Measurements from ENCODE around the gene ARHGAP21. TPM values are rescaled to one million over a fixed set of nuclear protein-coding genes. Genes with fewer than 3 reads are reported as not detected.
A peak's percentile ranks its signal among the peaks of the same experiment; 100 is the strongest.

Gene ARHGAP21
- total and polyA plus RNA-seq, 2 experiments from 2014 or later, result 28.7 to 176 TPM

DNA sequence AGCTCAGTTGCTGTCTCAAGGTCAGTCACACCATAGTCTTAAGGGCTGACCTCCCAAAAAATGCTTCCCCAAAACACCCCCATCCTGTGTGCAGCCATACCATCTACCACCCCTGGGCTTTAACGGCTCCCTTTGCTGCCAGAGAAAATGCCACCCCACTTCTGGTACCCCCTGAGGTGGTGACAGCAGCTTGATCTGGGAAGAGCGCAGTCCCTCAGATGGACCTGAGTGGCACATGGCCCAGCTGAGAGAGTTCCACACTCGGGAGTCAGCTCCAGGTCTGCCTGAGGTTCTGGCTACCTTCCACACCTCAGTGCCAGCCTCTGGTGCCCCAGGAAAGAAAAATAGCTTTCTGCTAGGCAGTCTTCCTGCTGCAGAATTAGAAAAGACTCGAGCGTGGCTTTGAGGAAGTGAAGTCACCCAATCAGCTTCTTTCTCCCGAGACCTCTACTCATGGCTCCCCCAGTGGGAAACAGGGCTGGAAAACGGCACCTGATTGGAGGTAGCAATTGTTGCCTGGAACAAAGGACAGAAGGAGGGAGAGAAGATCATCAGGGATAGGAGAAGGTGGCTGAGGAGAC lies 151.7 kb downstream of the ARHGAP21 start:
- H3K79me2 ChIP-seq (ENCODE audit: insufficient read depth), result no peaks in the 10 kb centered on the region
- no peak overlapping the region for H3K27ac ChIP-seq
- TF ChIP-seq EZH2phosphoT487 (IDR thresholded peaks at IDR 0.05; ENCODE audit: insufficient read depth, low read depth) (no peak), EZH2 (IDR thresholded peaks at IDR 0.05; ENCODE audit: insufficient read depth, poor library complexity, severe bottlenecking) (no peak)
- no peaks in the 10 kb centered on the region for H4K20me1 ChIP-seq (ENCODE audit: insufficient read depth)
- H3K4me3 ChIP-seq, result no peak overlapping the region
- in situ Hi-C loops (cut with MboI), result no loop called here
- no peaks in the 10 kb centered on the region for H3K9me3 ChIP-seq (ENCODE audit: low read depth)
- no peak overlapping the region for H2AFZ ChIP-seq
- DNase-seq, result no peak
- H3K4me2 ChIP-seq (ENCODE audit: unreplicated experiment), result no peak overlapping the region
- no peaks in the 10 kb centered on the region for H3K9me2 ChIP-seq (ENCODE audit: insufficient read depth)
- H3F3A ChIP-seq (ENCODE audit: insufficient read depth), result peaks cover 16% of the 10 kb centered on the region; the same call in 1 of the 2 replicates
- no peaks in the 10 kb centered on the region for H3K36me3 ChIP-seq (ENCODE audit: low read depth)
- H3K9ac ChIP-seq, result no peak overlapping the region
- WGBS, 2 experiments (ENCODE audit: low coverage in 1 of 2, low lambda C conversion rate in 2 of 2, missing lambda C conversion rate in 2 of 2), result 70 to 75% methylated on average over 7 of the region's 7 CpGs
- no peaks in the 10 kb centered on the region for H3K4me1 ChIP-seq (ENCODE audit: insufficient read depth)
- H3K27me3 ChIP-seq (replicated peaks; ENCODE audit: insufficient read depth), result no peaks in the 10 kb centered on the region

- Histone ChIP-seq H3K4me1 (ENCODE audit: insufficient read depth) (no peaks in the 10 kb centered on the region), H3K9me2 (ENCODE audit: insufficient read depth) (no peaks in the 10 kb centered on the region), H3K27ac (no peak overlapping the region), H3K9me3 (ENCODE audit: low read depth) (no peaks in the 10 kb centered on the region), H3F3A (ENCODE audit: insufficient read depth) (peaks cover 9% of the 10 kb centered on the region; the same call in 1 of the 2 replicates), H3K9ac (no peak overlapping the region), H2AFZ (no peak overlapping the region), H3K79me2 (ENCODE audit: insufficient read depth) (no peaks in the 10 kb centered on the region), H3K4me3 (no peak overlapping the region), H3K27me3 (replicated peaks; ENCODE audit: insufficient read depth) (no peaks in the 10 kb centered on the region), H4K20me1 (ENCODE audit: insufficient read depth) (no peaks in the 10 kb centered on the region), H3K4me2 (ENCODE audit: unreplicated experiment) (no peak overlapping the region), H3K36me3 (ENCODE audit: low read depth) (no peaks in the 10 kb centered on the region)
- DNase-seq, result peak; percentile 37
- TF ChIP-seq EZH2phosphoT487 (IDR thresholded peaks at IDR 0.05; ENCODE audit: insufficient read depth, low read depth) (no peak), EZH2 (IDR thresholded peaks at IDR 0.05; ENCODE audit: insufficient read depth, poor library complexity, severe bottlenecking) (no peak)
- WGBS, 2 experiments (ENCODE audit: low coverage in 1 of 2, low lambda C conversion rate in 2 of 2, missing lambda C conversion rate in 2 of 2), result 65 to 69% methylated on average over 9 of the region's 9 CpGs
- in situ Hi-C loops (cut with MboI), result no loop called here
These were observed 152.8 kb downstream of the ARHGAP21 start for GRCh38 chr10:24570658-24571426.

GRCh38 chr10:24569828-24570657 lies 153.6 kb downstream of the ARHGAP21 start:
- DNase-seq, result no peak
- 52 to 56% methylated on average over 12 of the region's 12 CpGs for WGBS, 2 experiments (ENCODE audit: low coverage in 1 of 2, low lambda C conversion rate in 2 of 2, missing lambda C conversion rate in 2 of 2)
- Histone ChIP-seq H2AFZ (no peak overlapping the region), H4K20me1 (ENCODE audit: insufficient read depth) (no peaks in the 10 kb centered on the region), H3K27me3 (replicated peaks; ENCODE audit: insufficient read depth) (no peaks in the 10 kb centered on the region), H3K79me2 (ENCODE audit: insufficient read depth) (no peaks in the 10 kb centered on the region), H3K4me2 (ENCODE audit: unreplicated experiment) (no peak overlapping the region), H3K9ac (no peak overlapping the region), H3K4me1 (ENCODE audit: insufficient read depth) (no peaks in the 10 kb centered on the region), H3K27ac (no peak overlapping the region), H3K9me3 (ENCODE audit: low read depth) (no peaks in the 10 kb centered on the region), H3K36me3 (ENCODE audit: low read depth) (no peaks in the 10 kb centered on the region), H3F3A (ENCODE audit: insufficient read depth) (0 out of 2 replicates have a peak, but pooled peaks cover 4% of the 10 kb centered on the region), H3K9me2 (ENCODE audit: insufficient read depth) (no peaks in the 10 kb centered on the region), H3K4me3 (no peak overlapping the region)
- TF ChIP-seq EZH2 (IDR thresholded peaks at IDR 0.05; ENCODE audit: insufficient read depth, poor library complexity, severe bottlenecking) (no peak), EZH2phosphoT487 (IDR thresholded peaks at IDR 0.05; ENCODE audit: insufficient read depth, low read depth) (no peak)
- in situ Hi-C loops (cut with MboI), result no loop called here

- Histone ChIP-seq H3K27me3 (replicated peaks; ENCODE audit: insufficient read depth) (no peaks in the 10 kb centered on the region), H3K36me3 (ENCODE audit: low read depth) (no peaks in the 10 kb centered on the region), H2AFZ (no peak overlapping the region), H3K9me3 (ENCODE audit: low read depth) (no peaks in the 10 kb centered on the region), H3K9ac (no peak overlapping the region), H3K9me2 (ENCODE audit: insufficient read depth) (no peaks in the 10 kb centered on the region), H4K20me1 (ENCODE audit: insufficient read depth) (no peaks in the 10 kb centered on the region), H3K79me2 (ENCODE audit: insufficient read depth) (no peaks in the 10 kb centered on the region), H3K4me2 (ENCODE audit: unreplicated experiment) (no peak overlapping the region), H3F3A (ENCODE audit: insufficient read depth) (no peaks in the 10 kb centered on the region), H3K4me3 (no peak overlapping the region), H3K4me1 (ENCODE audit: insufficient read depth) (no peaks in the 10 kb centered on the region), H3K27ac (no peak overlapping the region)
- TF ChIP-seq EZH2phosphoT487 (IDR thresholded peaks at IDR 0.05; ENCODE audit: insufficient read depth, low read depth) (no peak), EZH2 (IDR thresholded peaks at IDR 0.05; ENCODE audit: insufficient read depth, poor library complexity, severe bottlenecking) (no peak)
- DNase-seq, result no peak
- 81 to 86% methylated on average over 13 of the region's 13 CpGs for WGBS, 2 experiments (ENCODE audit: low coverage in 1 of 2, low lambda C conversion rate in 2 of 2, missing lambda C conversion rate in 2 of 2)
- in situ Hi-C loops (cut with MboI), result no loop called here
These were observed 154.3 kb downstream of the ARHGAP21 start for GRCh38 chr10:24569330-24569796.

All from GM23248 (cell line).